SK-N-MC (cell line): Measurements from ENCODE around the gene PTPRN2.

Source experiments
- EZH2 ChIP-seq: fragments of 200-600 bp; sonication (generic); IDR thresholded peaks from one replicate; pipeline ENCODE4 v1.6.1; 2017; ENCODE audit warnings: antibody characterized with exemption
- POLR2AphosphoS5 ChIP-seq: IDR thresholded peaks from 2 replicates; pipeline ENCODE4 v1.6.1; 2012; ENCODE audit warnings: mild to moderate bottlenecking, low read depth, low read length, borderline replicate concordance

DNA sequence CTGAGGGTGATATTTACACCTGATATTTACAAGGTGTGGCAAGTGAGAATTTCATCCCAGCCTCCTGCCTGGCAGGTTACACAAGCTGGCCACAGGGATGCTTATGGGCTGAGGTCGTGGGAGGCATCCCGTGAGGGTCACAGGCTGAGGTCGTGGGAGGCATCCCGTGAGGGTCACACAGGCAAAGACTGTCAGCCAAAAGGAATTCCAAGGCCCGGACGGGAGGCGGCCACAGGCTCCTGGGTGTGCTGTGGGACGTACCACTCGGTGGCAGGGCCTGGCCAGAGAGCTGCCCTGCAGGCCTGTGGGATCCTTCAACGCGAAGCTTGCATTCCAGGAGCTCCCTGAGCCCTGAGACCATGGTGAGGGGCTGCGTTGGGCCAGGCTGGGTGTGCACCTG lies 790.3 kb downstream of the PTPRN2 start:
- TF ChIP-seq EZH2: no peak
- no peak for TF ChIP-seq POLR2AphosphoS5
